HG03280 (cell line): ENCODE measurements around the gene SMIM13.

Experiments used
- ATAC-seq: cut with Tn5 transposase; IDR thresholded peaks from one replicate; pipeline ENCODE4 v1.9.1; 2021; ENCODE audit warnings: mild to moderate bottlenecking, moderate library complexity; ENCODE audit not compliant: unreplicated experiment

SMIM13 gene

DNA sequence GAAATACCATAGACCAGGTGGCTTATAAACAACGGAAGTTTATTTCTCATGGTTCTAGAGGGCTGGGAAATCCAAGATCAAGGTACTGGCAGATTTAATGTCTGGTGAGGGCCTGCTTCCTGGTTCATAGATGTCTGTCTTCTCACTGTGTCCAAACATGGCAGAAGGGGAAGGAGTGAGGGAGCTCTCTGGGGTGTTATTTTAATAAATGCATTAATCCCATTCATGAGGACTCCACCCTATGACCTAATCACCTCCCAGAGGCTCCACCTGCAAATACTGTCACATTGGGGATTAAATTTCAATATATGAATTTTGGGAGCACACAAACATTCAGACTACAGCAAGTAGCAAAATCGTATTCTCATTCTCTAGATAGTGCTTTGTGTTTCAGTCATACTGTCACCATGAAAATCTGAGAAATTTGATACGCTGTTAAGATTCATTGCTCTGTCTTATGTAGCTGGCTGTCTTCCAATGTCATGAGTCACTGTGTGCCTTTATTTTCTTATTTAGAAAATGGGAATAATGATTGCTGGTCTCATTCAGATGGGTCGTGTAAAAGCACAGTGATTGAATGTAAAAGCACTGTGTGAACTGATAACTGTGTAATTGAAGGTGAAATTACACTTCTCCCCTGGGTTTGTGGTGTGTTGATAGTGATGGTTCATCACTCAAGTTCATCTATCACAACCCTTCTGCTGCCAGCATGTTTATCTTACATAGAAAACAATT lies 26.8 kb downstream of the SMIM13 start:
- no peak for ATAC-seq

DNA sequence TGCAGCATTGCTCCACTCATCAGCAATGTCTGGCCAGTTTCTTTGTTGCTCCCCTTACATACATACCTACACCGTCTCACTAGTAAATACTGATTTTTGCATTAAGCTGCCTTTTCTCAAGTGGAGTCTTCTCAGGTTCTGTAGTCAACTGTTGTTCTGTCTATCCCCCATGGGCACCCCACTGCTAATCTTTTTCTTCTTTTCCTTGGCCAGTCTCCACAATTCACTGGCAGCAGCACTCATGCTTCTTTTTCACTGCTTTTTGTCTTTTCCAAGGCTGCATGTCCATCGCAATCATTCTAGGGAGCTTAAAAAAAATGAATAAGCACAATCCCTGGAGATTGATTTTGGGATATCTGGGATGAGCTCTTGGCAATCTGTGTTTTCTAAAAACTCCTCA lies 28.2 kb downstream of the SMIM13 start:
- no peak for ATAC-seq

DNA sequence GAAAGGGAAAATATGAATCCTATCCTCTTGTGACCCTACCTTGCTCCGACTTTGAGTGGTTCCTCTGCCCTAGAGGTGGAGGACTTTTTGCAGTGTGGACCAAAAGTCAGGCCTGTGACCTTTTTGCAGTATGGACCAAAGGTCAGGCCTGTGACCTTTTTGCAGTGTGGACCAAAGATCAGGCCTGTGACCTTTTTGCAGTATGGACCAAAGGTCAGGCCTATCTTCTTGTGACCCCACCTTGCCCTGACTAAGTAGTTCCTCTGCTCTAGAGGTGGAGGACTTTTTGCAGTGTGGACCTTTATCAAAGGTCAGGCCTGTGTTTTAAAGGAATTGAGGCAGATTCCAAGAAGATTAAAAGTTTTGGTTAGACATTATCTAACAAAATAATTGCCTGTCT lies 28.7 kb downstream of the SMIM13 start:
- ATAC-seq = no peak

DNA sequence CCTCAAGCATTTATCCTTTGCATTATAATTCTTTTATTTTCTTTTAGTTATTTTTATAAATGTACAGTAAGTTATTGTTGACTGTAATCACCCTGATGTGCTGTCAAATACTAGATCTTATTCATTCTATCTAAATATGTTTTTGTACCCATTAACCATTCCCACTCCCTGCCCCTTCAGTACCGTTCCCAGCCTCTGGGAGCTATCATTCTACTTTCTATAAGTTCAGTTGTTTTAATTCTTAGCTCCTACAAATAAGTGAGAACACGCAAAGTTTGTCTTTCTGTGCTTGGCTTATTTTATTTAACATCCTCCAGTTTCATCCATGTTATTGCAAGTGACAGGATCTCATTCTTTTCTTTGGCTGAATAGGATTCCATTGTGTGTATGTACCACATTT lies 30.3 kb downstream of the SMIM13 start:
- no peak for ATAC-seq

DNA sequence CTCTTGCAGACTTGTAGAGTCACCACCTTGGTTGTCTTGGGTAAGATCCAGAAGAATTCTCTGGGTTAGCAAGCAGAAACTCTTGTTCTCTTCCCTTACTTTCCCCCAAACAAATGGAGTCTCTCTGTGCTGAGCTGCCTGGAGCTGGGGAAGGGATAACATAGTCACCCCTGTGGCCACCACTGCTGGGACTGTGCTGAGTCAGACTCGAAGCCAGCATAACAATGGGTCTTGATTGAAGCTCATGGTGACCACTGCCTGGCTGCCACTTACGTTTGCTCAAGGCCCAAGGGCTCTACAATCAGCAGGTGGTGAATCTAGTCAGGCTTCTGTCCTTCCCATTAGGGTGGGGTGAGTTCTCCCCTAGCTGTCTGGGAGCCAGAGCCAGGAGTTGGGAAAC lies 33.2 kb downstream of the SMIM13 start:
- ATAC-seq = no peak

DNA sequence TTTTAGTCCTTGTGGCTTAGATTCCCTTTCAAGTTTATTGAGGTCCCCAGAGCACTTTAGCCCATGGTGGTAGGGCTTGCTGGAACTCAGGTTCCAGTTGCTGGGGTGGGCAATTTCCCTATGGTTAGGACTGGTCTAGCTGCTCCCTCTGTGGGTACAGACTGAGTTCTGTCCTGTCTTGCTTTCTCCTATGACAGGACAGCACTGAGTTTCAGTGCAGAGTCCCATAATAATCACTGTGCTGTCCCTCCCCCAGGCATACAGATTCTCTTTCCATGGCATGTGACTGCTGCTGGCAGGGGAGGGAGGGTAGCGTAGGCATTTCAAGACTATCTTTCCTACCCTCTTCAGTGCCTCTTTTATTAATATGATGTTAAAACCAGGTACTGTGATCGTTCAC lies 35.0 kb downstream of the SMIM13 start:
- ATAC-seq = no peak

DNA sequence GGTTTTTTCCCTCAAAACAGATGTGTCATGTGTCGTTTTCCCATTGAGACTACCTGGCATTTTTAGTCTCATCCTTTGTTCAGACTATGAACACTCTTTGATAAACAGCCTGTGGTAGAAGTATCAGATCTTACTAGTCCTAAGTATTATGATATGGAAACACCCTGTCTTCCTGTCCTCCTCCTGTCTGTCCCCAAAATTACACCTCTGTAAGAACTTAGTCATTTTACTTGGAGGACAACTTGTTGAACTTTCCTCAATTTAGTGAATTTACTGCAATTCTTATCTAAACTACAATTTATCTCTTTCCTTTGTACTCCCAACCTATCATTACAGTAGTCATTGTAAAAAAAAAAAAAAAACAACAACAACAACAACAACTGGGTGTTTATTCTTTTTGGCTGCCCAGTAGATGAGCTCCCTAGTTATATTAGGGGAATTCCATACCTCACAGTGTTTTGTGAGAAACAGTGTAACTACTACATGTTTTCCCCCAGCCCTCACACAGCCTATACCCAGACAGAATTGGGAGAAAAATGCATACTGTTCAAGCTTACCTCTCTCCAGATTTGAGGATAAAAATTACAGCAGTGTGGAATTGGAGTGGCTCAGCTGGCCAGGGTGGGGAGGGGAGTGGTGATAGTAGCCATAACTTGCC lies 36.4 kb downstream of the SMIM13 start:
- no peak for ATAC-seq

DNA sequence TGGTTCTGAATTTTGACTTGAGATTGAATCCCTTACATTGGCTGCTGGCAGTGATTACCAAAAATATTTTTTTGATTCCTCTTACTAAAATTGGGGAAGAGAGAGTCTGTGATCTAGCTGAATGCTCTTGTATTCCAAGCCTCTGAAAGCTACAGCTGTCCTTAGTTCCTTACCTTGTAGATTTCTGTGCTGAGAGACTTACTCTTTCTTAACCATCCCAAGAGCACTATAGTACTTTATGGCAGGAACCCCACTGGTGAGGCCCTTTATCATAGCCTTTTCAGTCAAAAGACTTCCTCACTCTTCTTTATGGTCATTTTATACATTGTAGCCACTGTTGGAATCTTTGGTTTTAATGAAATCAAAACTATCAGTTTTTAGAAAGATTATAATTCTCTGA lies 37.0 kb downstream of the SMIM13 start:
- no peak for ATAC-seq

DNA sequence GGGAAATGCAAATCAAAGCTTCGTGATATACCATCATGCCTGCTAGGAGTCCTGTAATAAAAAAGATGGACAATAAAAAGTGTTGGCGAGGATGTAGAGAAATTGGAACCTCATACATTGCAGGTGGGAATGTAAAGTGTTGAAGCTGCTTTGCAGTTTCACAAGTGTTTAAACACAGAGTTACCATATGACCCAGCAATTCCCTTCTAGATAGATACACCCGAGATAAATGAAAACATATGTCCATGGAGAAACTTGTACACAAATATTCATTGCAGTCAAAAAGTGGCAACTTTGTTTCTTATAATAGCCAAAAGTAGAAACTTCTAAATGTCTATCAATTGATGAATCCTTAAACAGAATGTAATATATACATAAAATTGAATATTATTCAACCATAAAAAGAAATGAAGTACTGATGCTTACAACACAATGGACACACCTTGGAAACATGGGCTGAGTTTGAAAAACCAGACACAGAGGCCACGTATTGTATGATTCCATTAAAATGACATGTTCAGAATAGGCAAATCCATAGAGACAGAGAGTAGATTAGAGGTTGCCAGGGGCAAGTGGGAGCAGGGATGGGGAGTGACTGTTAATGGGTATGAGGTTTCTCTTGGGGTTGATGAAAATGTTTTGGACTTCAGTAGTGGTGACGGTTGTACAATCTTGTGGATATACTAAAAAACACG lies 38.7 kb downstream of the SMIM13 start:
- no peak for ATAC-seq

DNA sequence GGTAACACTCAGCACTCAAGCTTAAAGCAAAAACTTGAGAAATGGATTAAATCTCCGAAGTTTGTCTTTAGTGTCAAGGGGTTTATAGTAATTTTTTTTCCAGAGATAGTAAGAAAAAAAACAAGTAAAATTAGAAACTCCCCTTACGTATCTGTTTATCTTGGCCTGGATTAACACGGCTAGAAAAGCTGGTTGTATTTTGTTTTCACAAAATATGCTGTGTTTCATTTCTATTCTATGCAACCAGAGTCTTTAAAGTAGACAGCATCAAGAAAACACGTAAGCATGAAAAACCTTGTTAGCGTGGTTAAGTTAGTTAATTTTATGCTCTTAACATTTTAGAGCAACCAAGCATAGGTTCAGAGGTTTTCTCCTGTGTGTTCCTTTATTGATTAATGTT lies 39.6 kb downstream of the SMIM13 start:
- no peak for ATAC-seq

DNA sequence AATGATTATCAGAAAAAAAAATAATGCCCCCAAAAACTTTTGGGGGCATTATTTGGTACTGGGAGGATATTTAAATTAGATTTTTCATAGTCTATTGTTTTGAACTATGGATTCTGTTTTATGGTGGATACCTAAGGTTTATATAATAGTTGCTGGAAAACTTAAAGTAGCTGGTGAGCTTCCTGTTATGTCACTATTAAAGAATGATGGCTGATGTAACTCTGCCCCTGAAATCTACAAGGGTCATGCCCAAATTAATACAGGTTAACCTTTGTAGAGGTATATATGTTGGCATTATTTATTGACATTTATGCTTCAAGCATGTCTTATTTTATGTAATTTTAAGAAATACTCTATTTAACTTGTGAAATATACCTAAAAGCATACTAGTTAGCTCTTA lies 43.2 kb downstream of the SMIM13 start:
- no peak for ATAC-seq

DNA sequence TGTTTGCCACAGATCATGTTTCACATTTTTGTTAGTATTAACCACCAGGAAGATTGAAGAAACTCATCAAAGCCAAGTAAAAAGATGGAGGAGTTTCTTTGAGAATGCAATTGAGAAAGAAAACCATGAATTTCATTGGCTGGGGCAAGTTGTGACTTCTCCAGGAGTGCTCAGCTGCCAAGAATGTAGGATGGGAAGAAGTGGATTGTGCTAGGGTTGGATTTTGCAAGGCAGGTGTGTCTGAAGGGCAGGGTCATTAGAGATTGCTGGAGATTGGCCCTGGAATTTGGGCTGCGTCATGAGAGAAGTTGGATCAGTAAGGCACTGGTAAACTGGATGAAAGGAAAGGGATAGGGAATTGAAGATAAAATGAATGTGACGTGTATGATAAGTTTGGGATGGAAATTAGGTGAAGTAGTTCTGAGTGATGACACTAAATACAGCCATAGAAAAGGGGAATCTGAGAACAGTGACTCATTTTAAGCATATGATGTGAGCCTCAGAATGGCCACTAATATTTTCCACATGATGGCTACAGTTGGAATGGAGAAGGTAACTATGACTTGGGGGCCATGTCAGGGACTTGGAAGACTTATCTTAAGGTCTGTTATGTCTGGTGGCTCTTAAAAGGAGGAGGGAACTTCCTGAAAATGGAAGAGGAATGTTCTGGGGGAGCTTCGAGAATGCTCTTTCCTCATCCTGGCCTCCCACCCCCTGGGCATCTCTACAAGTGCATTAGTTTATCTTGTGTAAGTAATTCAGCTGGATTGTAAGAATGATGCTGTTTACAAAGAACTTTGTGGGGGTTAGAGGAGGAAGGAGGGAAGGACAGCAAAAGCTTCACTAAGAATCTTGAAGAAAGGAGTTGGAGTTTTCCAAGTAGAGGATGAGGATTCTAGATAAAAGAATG lies 45.7 kb downstream of the SMIM13 start:
- no peak for ATAC-seq

DNA sequence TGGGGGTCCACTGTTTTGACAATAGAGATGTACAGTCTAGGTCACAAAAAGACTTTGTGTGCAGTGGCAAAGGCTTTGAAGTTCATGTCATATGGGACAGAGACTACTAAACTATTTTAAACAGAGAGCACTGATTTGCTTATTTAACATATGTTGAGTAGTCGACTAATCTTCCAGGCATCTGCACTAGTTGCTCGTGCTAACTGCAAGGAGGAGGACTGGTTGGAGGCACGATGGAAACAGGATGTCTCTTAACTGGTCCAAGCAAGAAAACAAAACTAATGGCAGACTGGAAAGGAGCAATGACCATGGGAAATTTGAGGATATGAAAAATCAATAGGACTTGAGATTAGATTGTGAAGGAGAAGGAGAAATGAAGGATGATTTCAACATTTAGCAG lies 46.4 kb downstream of the SMIM13 start:
- no peak for ATAC-seq

DNA sequence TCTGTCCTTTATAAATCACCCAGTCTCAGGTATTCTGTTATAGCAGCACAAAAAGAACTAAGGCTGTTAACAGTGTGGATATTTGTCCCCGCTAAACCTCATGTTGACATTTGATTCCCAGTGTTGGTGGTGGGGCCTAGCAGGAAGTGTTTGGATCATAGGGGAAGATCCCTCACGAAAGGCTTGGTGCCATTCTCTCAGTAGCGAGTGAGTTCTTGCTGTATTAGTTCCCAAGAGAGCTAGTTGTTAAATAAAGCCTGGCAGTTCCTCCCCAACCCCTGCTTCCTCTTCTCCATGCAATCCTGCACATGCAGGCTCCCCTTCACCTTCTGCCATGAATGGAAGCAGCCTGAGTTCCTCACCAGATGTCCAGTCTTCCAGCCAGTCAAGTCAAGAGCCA lies 47.7 kb downstream of the SMIM13 start:
- no peak for ATAC-seq

DNA sequence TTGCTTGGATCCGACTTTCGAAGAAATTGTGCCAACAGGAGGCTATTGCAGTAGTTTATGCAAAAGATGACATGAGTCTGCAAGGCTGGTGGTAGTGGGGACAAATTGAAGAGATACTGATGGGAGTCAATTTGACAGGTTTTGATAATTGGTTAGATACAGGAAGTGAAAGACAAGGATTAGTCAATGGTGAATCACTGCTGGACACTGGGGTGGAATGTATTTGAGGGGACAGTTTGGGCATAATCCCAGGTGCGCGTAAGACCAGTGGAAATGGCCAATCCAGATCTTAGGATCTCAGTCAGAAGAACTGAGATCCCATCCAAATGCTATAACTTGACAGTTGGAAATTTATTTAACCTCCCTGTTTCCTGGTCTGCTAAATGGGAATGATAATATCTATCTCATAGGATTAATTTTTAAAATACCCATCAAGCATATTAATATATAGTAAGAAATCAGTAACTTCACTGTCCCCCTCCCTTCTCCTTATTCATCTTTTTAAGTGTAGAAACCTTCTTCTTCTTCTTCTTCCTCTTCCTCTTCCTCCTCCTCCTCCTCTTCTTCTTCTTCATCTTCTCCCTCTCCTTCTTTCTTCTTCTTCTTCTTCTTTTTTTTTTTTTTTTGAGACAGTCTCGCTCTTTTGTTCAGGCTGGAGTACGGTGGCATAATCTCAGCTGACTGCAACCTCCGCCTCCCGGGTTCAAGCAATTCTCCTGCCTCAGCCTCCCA lies 48.8 kb downstream of the SMIM13 start:
- no peak for ATAC-seq

DNA sequence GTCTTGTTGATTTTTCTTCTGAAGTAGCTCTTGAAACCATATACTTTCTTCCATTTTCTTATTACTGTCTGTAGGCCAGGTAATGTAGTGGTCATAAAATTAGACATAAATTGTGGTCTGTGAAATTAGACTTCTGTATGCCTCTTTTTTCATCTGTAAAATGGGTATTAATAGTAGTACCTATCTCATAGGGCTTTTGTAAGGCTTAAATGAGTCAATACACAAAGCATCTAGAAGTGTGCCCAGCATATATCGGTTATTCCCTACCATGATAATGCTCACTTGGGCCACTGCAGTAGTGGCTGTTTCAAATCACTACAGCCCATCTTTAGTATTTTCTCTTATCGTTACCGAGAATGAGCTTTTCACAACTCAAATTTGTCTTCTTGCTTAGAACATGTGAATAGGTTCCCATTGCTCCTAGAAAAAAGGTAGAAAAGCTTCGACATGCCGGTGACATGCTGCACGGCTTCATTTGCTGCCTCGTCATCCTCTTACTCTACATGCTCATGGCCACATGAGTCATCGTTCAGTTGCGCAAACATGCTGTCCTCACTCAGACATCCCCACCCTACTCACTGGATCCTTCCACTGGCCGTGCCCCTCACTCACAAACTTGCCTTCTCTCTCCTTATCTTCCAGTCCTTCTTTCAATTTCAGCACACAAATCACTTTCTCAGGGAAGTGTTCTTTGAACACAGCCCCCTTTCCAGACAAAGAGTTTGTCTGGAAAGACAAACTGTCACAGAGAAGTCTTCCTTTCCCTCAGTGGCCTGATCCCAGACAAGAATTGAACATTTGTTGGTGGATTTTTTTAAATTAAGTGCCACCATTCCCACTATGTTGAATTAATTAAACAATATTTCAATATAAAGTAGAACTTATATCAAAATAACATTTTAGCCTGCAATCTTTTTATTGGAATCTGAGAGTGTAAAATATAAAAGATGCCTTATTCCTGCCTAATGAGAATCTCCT lies 50.0 kb downstream of the SMIM13 start:
- no peak for ATAC-seq

DNA sequence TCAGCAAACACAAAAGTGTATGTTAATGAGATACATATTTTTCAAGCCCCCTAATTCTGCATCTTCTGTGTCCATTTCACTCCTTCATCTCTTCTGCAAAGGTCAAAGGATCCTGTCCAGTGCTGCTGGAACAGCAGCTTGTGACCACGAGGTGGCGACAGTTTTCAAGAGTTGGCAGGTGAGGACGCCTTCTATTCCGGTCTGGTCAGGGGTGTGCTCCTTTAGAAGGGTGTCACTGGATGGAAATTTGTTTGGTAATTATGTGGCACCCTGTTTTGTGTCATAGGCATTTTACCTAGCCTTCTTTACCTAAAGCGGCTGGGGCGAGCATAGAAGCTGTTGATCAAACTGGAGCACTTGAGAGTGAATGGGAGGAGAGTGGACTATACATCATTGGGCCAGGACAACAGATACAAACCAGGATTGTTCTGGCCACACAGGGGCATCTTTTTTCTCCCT lies 50.8 kb downstream of the SMIM13 start:
- ATAC-seq = peak; percentile 82

DNA sequence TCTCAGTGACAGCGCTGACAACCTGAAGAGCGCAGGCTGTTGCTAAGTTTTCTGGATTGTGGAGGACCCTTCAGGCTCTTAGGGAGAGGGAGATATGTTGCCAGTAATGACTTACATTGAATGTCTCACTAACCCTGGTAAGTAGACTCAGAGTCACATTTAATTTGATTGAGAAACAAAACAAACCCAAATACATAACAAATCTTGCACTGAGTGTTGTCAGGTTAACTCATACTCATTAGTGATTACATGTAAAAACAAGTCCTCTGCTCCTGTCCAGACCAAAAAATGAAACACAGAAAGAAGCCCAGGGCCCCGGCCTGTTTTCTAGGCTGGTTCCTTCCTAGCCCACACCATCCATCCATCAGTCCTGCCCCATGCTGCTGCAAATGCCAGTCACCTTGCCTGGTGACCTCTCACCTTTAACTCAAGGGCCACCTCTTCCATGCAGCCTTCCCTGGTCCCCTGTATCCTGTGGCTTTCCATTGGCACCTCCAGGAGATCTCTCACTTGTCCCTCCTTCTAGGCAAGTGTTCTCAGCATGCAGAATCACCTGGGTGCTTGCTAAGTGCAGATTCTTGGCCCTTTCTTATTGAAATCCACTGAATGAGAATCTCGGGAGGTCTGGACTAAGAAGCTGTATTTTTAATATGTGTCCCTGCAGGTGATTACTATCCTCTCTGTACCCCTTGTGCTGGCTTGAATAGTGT lies 52.6 kb downstream of the SMIM13 start:
- ATAC-seq = no peak

DNA sequence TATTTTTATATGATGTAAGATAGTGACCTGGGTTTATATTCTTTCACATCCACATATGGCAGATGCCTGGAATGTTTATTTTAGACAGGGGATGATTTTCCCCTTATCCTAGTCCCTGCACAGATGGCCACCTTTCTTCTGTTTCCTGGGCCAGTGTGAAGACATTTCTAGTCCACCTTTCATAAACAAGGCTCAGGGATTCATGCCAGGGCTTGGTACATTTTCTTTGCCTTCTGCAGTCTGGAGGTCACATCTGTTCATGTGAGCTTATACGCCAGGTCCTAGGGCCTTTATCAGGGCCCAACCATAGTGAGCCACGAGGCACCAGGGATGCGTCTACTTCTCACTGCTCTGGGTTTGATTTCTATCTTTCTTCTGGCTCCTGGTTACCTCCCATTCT lies 55.9 kb downstream of the SMIM13 start:
- no peak for ATAC-seq
